Activated gamma-delta T cell treated with anti-CD3 and anti-CD28 coated beads, Interleukin-2, amount 50 U/mL, for 16 hours (primary cell): ENCODE data around the gene SAPCD1.
"Not testable (repeated sequence)": the region's sequence is repeated elsewhere in the genome, so short reads cannot be mapped to it uniquely, and the experiment has no call there.

Source experiments
- DNase-seq: peaks from one replicate; pipeline ENCODE4 v3.0.0-alpha.2; 2020; ENCODE audit warnings: low read depth

The SAPCD1 gene

DNA sequence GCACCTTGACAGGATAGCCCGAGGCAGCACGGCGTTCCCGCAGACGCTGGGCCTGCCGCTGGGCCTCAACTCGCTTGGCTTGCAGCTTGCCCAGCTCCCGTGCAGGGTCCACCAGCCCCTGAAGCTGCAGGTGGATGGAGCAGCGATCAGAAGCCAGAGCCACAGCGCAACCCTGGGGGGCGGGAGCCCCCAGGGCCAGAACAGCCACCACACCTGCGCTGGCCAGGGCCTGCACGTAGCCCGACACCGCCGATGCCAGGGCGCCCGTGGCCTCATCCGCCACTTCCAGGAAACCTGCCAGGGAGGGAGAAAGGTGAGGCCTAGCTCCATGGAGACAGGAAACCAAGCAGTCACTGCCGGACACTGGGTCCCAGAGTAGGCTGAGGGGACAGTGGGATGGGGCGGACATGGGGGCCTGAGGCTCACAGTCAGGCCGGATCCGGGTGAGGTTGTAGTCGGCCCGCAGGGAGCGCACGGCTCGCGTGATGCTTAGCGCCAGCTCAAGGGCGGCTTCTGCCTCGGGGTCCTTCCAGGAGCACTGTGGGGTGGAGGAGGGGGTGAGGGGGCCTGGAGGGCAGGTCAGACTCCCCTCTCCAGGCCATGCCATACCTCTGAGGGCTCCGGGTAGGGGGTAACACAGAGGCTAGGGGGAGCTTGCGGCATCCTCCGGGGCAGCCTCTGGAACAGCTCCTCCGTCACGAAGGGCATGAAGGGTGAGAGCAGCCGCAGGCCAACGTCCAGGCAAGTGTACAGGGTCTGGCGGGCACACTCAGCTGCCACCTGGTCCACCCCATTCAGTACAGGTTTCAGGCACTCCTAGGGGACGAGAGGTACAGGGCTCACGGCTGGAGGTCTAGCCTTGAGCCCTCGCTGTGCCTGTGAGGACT lies 16.8 kb downstream of the SAPCD1 start:
- no peak for DNase-seq

DNA sequence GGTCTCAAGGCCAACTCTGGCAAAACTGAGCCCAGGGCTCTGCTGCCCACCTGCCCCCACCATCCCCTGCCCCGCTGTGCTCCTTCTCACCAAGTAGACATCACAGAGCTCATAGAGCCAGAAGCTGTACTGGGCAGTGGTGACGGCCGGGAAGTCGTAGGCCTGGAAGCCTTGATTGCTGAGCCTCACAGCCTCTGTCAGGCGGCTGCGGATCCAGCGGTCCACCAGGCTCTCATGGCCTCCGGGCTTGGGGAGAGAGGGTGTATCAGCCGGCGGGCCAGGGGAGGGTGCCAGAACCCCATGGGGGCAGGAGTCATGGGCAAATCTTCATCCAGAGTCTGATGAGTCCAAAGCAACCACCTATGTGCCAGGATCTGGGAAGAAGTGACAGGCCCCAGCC lies 17.5 kb downstream of the SAPCD1 start:
- DNase-seq: no peak

- no peak for DNase-seq
Measured at GRCh38 chr6:31780507-31781243, 18.2 kb downstream of the SAPCD1 start.

DNA sequence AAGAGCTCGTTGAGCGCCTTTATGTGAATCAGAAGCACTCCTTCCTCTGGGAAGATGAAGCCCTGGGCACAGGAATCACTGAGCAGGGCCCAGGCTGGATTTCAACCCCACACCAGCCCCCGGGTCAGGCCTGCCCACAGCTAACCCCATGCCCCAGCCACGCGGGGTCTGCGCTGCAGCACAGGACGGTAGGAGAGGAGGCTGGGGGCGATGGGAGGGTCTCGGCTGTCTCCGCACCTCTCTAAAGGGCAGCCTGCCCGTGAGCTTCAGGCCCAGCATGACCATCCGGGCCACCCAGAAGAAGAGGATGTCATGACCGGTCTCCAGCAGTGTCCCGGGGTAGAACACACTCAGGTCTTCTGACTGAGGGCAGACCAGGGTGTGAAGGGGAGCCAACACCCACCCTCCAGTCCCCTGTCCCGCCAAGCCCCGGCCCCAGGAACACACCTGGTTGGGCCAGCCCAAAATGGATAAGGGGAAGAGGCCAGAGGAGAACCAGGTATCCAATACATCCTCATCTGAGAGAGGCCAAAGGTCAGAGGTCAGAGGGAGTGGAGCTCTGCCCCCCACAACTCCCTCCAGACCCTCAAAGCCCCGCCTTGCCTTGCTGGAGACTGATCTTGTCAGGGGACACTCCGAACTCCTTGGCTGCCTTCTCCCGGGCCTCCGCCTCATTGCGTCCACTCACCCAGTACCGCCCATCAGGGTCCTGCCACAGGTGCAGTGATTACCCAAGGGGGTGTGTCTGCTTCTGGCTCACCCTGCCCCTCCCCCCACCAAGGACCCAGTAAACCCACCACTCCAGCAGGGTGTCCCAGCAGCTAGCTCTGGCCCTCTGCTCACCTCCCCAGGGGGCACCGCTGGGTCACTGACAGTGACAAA lies 19.0 kb downstream of the SAPCD1 start:
- DNase-seq: no peak

DNA sequence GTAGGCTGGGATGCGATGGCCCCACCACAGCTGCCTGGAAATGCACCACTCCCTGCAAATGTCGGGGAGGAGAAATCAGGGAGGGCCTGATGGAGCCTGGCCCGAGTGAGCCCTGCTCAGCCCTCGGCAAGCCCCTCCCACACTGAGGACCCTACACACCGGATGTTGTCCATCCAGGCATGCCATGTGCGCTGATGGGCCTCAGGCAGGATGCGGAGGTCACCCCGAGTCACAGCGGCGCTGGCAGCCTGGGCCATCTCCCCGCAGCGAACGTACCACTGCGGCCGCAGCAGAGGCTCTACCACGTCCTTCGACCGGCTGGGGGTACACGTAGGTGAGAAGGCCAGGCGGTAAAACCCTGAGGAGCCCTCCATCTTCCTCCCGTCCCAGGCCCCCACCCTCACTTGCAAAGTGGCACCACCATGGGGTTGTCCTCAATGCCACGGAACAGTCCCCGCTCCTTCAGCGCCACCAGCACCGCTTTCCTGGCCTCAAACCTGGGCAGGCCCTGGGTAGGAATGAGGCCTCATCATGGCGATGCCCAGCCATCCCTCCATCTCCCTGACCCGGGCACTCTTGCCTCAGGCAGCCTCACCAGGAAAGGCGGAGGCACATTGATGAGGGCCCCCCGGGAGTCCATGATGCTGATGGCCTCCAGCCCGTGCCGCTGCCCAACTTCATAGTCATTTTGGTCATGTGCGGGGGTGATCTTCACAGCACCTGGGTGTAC lies 19.8 kb downstream of the SAPCD1 start:
- no peak for DNase-seq

GRCh38 chr6:31784098-31784925 lies 21.9 kb downstream of the SAPCD1 start:
- DNase-seq: no peak

DNA sequence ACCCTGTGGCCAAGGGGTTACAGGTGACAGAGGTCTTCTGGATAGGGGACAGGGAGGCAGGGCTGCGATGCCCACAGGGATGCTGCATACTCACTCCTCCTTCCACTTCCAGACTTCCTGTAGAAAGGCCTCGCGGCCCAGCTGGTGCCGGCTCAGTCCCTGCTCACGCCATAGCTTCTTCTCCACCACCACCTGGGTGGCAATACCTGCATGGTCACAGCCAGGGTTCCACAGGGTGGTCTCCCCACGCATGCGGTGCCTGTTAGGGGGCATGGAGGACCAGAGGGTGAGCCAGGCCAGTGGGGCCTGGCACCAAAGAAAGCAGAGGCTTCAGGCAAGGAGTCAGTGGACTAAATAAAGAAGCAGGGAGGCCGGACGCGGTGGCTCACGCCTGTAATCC lies 23.0 kb downstream of the SAPCD1 start:
- DNase-seq: no peak

DNA sequence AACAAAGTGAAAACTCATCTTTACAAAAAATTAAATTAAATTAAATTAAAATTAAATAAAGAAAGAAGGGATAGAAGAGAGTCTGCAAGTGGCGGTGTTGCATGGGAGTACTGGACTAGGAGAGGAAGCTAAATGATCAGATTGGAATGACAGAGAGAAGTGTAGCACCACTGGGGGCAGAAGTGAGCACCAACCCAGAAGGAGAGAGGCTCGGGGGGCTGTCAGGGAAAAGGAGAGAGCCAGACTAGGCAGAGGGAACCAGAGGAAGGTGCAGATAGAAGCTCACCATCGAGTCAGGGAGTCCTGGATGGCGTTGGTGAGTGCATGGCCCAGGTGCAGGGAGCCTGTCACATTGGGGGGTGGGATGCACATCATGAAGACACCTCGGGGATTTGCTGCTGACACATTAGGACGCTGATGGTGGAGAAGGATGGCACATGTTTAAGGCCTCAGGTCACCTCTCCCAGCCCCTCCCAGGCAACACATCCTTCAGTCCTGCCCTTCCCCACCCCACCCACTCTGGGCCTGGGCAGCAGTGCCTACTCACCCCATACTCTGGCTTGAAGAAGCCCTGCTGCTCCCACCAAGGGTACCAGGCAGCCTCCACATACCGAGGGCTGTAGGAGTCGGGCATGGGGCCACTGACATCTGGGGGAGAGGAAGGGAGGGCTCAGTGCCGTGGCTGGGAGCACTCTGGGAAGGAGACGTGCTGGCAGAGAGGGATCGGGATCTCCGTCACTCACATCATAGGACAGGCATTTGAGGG lies 29.1 kb downstream of the SAPCD1 start:
- DNase-seq: no peak

GRCh38 chr6:31792090-31792374 lies 29.6 kb downstream of the SAPCD1 start:
- DNase-seq: no peak

- DNase-seq: no peak
Measured at GRCh38 chr6:31792761-31793171, 30.3 kb downstream of the SAPCD1 start.

GRCh38 chr6:31793927-31794245 lies 31.4 kb downstream of the SAPCD1 start:
- DNase-seq: not testable (repeated sequence)

DNA sequence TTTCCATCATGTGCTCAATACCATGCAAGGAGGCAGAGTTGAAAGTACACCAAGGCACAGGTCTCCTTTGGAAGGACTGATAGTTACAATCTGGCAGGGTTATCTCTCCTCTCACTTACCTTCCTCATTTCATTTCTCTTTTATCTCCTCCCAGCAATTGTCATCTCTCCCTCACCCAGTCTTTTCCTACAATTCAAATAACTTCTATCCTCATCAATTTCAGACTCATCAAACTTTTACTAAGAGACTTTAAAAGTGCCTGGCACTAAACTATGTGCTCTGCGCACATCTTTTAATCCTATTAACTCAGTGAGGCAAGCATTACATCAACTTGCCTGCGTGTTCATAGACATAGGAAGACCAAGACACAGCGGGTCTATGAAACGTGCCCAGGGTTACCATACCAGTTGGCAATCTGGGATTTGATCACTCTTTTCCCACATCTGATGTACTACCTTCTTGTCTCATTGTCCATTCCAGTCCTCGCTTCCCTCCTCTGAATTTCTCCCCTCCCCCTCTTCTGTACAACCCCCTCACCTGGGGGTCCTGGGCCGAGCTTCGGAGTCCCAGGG lies 31.9 kb downstream of the SAPCD1 start:
- no peak for DNase-seq

GRCh38 chr6:31794866-31795615 lies 32.6 kb downstream of the SAPCD1 start:
- no peak for DNase-seq

GRCh38 chr6:31795616-31796298 lies 33.3 kb downstream of the SAPCD1 start, which contains the start of gene VARS1:
TSS of gene VARS1 (minus strand) at chr6:31795752. CDS start at chr6:31795217, 535 bp downstream.
- peak; percentile 70 for DNase-seq

GRCh38 chr6:31796993-31797385 lies 34.5 kb downstream of the SAPCD1 start:
- DNase-seq: no peak

DNA sequence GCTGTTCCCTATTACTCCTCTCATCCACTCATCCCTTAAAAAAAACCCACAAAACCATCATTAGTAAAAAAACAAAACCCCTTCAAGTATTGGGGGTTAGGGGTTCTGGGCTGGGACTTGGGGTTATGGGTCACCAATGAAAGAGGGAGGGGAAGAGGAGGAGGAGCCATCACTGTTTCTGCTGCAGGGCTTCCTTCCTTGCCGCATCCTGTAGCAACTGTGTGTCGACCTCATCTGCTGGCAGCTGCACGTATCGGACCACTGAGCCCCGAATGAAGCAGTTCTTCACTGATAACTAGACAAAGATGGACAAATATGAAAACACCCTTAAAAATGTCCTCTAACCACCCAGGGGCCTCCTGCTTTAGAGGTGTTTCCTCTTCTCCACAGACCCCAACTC lies 35.1 kb downstream of the SAPCD1 start:
- DNase-seq: no peak

DNA sequence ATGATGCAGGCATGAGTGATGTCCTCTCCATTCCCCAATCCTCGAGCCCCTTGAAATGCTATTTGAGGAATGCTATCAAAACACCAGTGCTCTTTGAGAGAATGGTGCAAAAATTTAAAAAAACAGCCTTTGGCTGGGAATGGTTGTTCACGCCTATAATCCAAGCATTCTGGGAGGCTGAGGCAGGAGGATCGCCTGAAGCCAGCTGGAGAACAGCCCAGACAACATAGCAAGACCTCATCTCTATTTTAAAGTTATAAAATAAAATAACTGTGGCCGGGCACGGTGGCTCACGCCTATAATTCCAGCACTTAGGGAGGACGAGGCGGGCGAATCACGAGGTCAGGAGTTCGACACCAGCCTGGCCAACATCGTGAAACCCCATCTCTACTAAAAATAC lies 37.3 kb downstream of the SAPCD1 start:
- DNase-seq: no peak
